Upper lobe of left lung (tissue), 4 donors: ENCODE results near the gene CSK.

Experiments
- EP300 ChIP-seq, 4 donors: sonication (generic); formaldehyde crosslinking; IDR thresholded peaks; one replicate each; pipeline ENCODE4 v1.5.1; 2017; ENCODE audit warnings: antibody characterized with exemption in 4 of 4, control low read depth in 2 of 4
- POLR2A ChIP-seq, 4 donors: fragments of 450-650 bp; IDR thresholded peaks; one replicate each; pipeline ENCODE4 v1.5.1; 2016 to 2017; ENCODE audit warnings: antibody characterized with exemption in 4 of 4, mild to moderate bottlenecking in 2 of 4
- POLR2AphosphoS5 ChIP-seq, 2 donors: sonication (generic); formaldehyde crosslinking; IDR thresholded peaks; one replicate each; pipeline ENCODE4 v1.5.1; 2017; ENCODE audit warnings: antibody characterized with exemption in 2 of 2
- TF ChIP-seq, protein P1 (sequence below), 6 experiments: fragments of 450-650 bp in 4 of 6; fragments of 200-600 bp in 2 of 6; sonication (generic) in 2 of 6; IDR thresholded peaks; one replicate each; pipeline ENCODE4 v1.5.1; 2016 to 2019; ENCODE audit warnings: antibody characterized with exemption in 6 of 6

DNA sequence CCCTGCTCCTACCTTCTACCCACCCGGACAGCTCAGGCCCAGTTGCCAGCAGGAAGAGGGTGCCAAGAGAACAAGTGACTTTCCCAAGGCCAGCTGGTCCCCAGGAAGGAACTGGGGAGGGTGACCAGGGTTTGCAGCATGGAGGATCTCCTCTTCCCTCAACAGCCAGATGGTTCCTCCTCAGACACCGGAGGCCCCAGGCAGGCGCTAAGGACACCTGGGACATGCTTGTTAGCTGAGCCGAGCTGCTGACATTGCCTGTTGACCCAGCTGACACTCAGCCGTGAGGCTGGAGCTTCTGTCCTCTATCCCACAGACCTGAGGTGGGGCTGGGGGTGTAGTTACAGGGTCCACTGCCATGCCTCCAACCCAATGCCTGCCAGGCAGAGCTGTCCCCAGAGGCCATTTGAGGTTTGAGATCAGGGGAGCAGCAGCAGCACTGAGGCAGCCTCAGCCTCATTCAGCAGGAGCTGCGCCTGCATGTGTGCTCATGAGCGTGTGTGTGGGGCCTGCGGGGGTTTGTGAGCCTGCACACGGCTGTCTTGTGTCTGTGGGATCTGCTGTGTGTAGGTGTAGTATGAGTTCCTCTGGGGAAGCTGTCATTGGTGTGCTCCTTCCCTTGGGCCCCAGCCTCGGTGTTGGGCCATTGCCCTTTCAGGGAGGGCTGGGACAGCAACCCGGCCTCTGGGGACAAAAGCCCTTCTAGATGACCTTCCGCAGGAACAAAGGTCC is 51.7 kb downstream of the CSK start:
- TF ChIP-seq, protein P1, sequence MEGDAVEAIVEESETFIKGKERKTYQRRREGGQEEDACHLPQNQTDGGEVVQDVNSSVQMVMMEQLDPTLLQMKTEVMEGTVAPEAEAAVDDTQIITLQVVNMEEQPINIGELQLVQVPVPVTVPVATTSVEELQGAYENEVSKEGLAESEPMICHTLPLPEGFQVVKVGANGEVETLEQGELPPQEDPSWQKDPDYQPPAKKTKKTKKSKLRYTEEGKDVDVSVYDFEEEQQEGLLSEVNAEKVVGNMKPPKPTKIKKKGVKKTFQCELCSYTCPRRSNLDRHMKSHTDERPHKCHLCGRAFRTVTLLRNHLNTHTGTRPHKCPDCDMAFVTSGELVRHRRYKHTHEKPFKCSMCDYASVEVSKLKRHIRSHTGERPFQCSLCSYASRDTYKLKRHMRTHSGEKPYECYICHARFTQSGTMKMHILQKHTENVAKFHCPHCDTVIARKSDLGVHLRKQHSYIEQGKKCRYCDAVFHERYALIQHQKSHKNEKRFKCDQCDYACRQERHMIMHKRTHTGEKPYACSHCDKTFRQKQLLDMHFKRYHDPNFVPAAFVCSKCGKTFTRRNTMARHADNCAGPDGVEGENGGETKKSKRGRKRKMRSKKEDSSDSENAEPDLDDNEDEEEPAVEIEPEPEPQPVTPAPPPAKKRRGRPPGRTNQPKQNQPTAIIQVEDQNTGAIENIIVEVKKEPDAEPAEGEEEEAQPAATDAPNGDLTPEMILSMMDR (IDR thresholded peaks at IDR 0.05), result no peak
- TF ChIP-seq POLR2AphosphoS5 (IDR thresholded peaks at IDR 0.05) (no peak), POLR2A (IDR thresholded peaks at IDR 0.05) (no peak), EP300 (IDR thresholded peaks at IDR 0.05) (no peak)
